Muscle of leg (tissue), 11 donors: Measurements from ENCODE around the gene ACVR2B. TPM values are rescaled to one million over a fixed set of nuclear protein-coding genes. Genes with fewer than 3 reads are reported as not detected.

Experiments
- DNase-seq: peaks from one replicate; pipeline ENCODE4 v3.0.0; 2013
- H3K27ac ChIP-seq: one replicate; pipeline ENCODE4 v1.5.1; 2013; ENCODE audit warnings: mild to moderate bottlenecking, low read length, control low read depth
- H3K27me3 ChIP-seq: one replicate; pipeline ENCODE4 v1.6.1; 2013; ENCODE audit warnings: low read length; ENCODE audit not compliant: control insufficient read depth, insufficient read depth
- H3K36me3 ChIP-seq: one replicate; pipeline ENCODE4 v1.6.1; 2013; ENCODE audit warnings: low read length; ENCODE audit not compliant: control insufficient read depth, insufficient read depth
- H3K4me1 ChIP-seq: one replicate; pipeline ENCODE4 v1.6.1; 2013; ENCODE audit warnings: low read length; ENCODE audit not compliant: control insufficient read depth, insufficient read depth
- H3K4me3 ChIP-seq: one replicate; pipeline ENCODE4 v1.5.1; 2013; ENCODE audit warnings: low read length, control low read depth
- H3K9me3 ChIP-seq: replicated peaks from 2 replicates; pipeline ENCODE4 v1.6.1; 2013; ENCODE audit warnings: low read depth, low read length; ENCODE audit not compliant: control insufficient read depth
- WGBS: methylation state at CpG from one replicate; pipeline ENCODE4 v1.1.5; 2013; ENCODE audit warnings: missing lambda C conversion rate; ENCODE audit not compliant: insufficient coverage; 5-methylcytosine and 5-hydroxymethylcytosine counted together
- polyA plus RNA-seq, 8 donors: library from polyadenylated mRNA; unstranded; fragments of 120-200 nt; gene quantifications; one replicate each; pipeline versions ENCODE4 v1.2.1 to v1.2.3, GENCODE V29; 2013; ENCODE audit warnings: inconsistent platforms in 1 of 8, low replicate concordance in 1 of 8; ENCODE audit not compliant: insufficient read length in 8 of 8, insufficient read depth in 1 of 8
- total RNA-seq: library from RNA; stranded (reverse); fragments of 120-200 nt; gene quantifications from one replicate; pipeline ENCODE4 v1.2.4, GENCODE V29; 2013

The ACVR2B gene
- total and polyA plus RNA-seq, 9 donors: 7.9 to 17.6 (median 13.7) TPM

GRCh38 chr3:38500688-38501417, 47.2 kb downstream of the ACVR2B start:
- Histone ChIP-seq H3K27ac (peak overlapping the region; percentile 9), H3K36me3 (peaks cover 18% of the 10 kb centered on the region), H3K27me3 (no peaks in the 10 kb centered on the region), H3K4me3 (no peak overlapping the region), H3K4me1 (peaks cover 5% of the 10 kb centered on the region), H3K9me3 (no peaks in the 10 kb centered on the region)
- WGBS: no CpG with 5 or more reads among the region's 2 CpGs
- DNase-seq: no peak

- Histone ChIP-seq H3K36me3 (peaks cover 12% of the 10 kb centered on the region), H3K27me3 (no peaks in the 10 kb centered on the region), H3K27ac (no peak overlapping the region), H3K4me3 (no peak overlapping the region), H3K9me3 (no peaks in the 10 kb centered on the region), H3K4me1 (no peaks in the 10 kb centered on the region)
- 83% methylated on average over 1 of the region's 2 CpGs for WGBS
- DNase-seq: no peak
Observed at GRCh38 chr3:38507120-38507519, 53.4 kb downstream of the ACVR2B start.

- Histone ChIP-seq H3K27me3 (no peaks in the 10 kb centered on the region), H3K9me3 (no peaks in the 10 kb centered on the region), H3K4me3 (no peak overlapping the region), H3K27ac (no peak overlapping the region), H3K36me3 (peaks cover 25% of the 10 kb centered on the region), H3K4me1 (no peaks in the 10 kb centered on the region)
- WGBS: no CpG with 5 or more reads among the region's 2 CpGs
- no peak for DNase-seq
Observed at GRCh38 chr3:38509732-38510131, 56.0 kb downstream of the ACVR2B start.

- no peaks in the 10 kb centered on the region for H3K4me1 ChIP-seq
- H3K9me3 ChIP-seq: no peaks in the 10 kb centered on the region
- H3K27me3 ChIP-seq: no peaks in the 10 kb centered on the region
- H3K27ac ChIP-seq: no peak overlapping the region
- DNase-seq: no peak
- peaks cover 28% of the 10 kb centered on the region for H3K36me3 ChIP-seq
- H3K4me3 ChIP-seq: no peak overlapping the region
Observed at GRCh38 chr3:38510631-38511030, 56.9 kb downstream of the ACVR2B start.

- Histone ChIP-seq H3K36me3 (peaks cover 25% of the 10 kb centered on the region), H3K27ac (no peak overlapping the region), H3K4me1 (no peaks in the 10 kb centered on the region)
Observed at GRCh38 chr3:38511546-38511945, 57.9 kb downstream of the ACVR2B start.

GRCh38 chr3:38515367-38515766, 61.7 kb downstream of the ACVR2B start:
- H3K27me3 ChIP-seq: no peaks in the 10 kb centered on the region
- no peaks in the 10 kb centered on the region for H3K9me3 ChIP-seq
- peaks cover 28% of the 10 kb centered on the region for H3K36me3 ChIP-seq

More at GRCh38 chr3:38511546-38511945, 57.9 kb downstream of the ACVR2B start:
- DNase-seq: no peak
- Histone ChIP-seq H3K27me3 (no peaks in the 10 kb centered on the region), H3K9me3 (no peaks in the 10 kb centered on the region), H3K4me3 (no peak overlapping the region)
- 80% methylated on average over 1 of the region's 3 CpGs for WGBS

GRCh38 chr3:38516669-38517068, 63.0 kb downstream of the ACVR2B start:
- no peaks in the 10 kb centered on the region for H3K4me1 ChIP-seq
- no peaks in the 10 kb centered on the region for H3K27me3 ChIP-seq
- H3K4me3 ChIP-seq: no peak overlapping the region
- no peak overlapping the region for H3K27ac ChIP-seq
- DNase-seq: no peak
- no CpG with 5 or more reads among the region's 1 CpG for WGBS
- no peaks in the 10 kb centered on the region for H3K9me3 ChIP-seq
- peaks cover 26% of the 10 kb centered on the region for H3K36me3 ChIP-seq

More at GRCh38 chr3:38515367-38515766, 61.7 kb downstream of the ACVR2B start:
- Histone ChIP-seq H3K4me1 (no peaks in the 10 kb centered on the region), H3K4me3 (no peak overlapping the region), H3K27ac (no peak overlapping the region)
- no peak for DNase-seq
- whole genome bisulfite sequencing: 94% methylated on average over 7 of the region's 7 CpGs

- no peak for DNase-seq
- H3K27ac ChIP-seq: no peak overlapping the region
- no peaks in the 10 kb centered on the region for H3K4me1 ChIP-seq
- no peak overlapping the region for H3K4me3 ChIP-seq
- no CpG with 5 or more reads among the region's 1 CpG for WGBS
- no peaks in the 10 kb centered on the region for H3K27me3 ChIP-seq
- no peaks in the 10 kb centered on the region for H3K9me3 ChIP-seq
- peaks cover 32% of the 10 kb centered on the region for H3K36me3 ChIP-seq
Observed at GRCh38 chr3:38519000-38519399, 65.3 kb downstream of the ACVR2B start.

- Histone ChIP-seq H3K9me3 (no peaks in the 10 kb centered on the region), H3K27me3 (no peaks in the 10 kb centered on the region), H3K27ac (no peak overlapping the region), H3K4me3 (no peak overlapping the region), H3K4me1 (no peaks in the 10 kb centered on the region), H3K36me3 (peaks cover 34% of the 10 kb centered on the region)
- 60% methylated on average over 2 of the region's 5 CpGs for WGBS
- no peak for DNase-seq
Observed at GRCh38 chr3:38519651-38520050, 66.0 kb downstream of the ACVR2B start.

- Histone ChIP-seq H3K4me3 (no peak overlapping the region), H3K9me3 (no peaks in the 10 kb centered on the region), H3K27me3 (no peaks in the 10 kb centered on the region), H3K36me3 (peaks cover 43% of the 10 kb centered on the region), H3K27ac (no peak overlapping the region), H3K4me1 (no peaks in the 10 kb centered on the region)
- WGBS: 3% methylated on average over 4 of the region's 5 CpGs
- peak; percentile 73 for DNase-seq
Observed at GRCh38 chr3:38521391-38521987, 67.8 kb downstream of the ACVR2B start.
